ENCODE measurements around the gene RENBP.

The RENBP gene

GRCh38 chrX:153929576-153929975 is 14.9 kb downstream of the RENBP start:
- H3K4me3 ChIP-seq (ENCODE audit: low read depth, low read length), result peak overlapping the region; percentile 64
- TF ChIP-seq CTCF (IDR thresholded peaks at IDR 0.05; ENCODE audit: insufficient read depth, low read depth, low read length, missing control alignments), result no peak
- DNase-seq (ENCODE audit: low read depth), result no peak

- peak overlapping the region; percentile 64 for H3K4me3 ChIP-seq (ENCODE audit: low read depth, low read length)
- no peak for DNase-seq (ENCODE audit: low read depth)
- TF ChIP-seq CTCF (IDR thresholded peaks at IDR 0.05; ENCODE audit: insufficient read depth, low read depth, low read length, missing control alignments), result no peak
Observed at GRCh38 chrX:153928846-153929245, 15.6 kb downstream of the RENBP start.

GRCh38 chrX:153927922-153928760 is 16.3 kb downstream of the RENBP start:
- H3K4me3 ChIP-seq (ENCODE audit: low read depth, low read length), result peak overlapping the region; percentile 80
- TF ChIP-seq CTCF (IDR thresholded peaks at IDR 0.05; ENCODE audit: insufficient read depth, low read depth, low read length, missing control alignments), result no peak
- DNase-seq (ENCODE audit: low read depth), result peak; percentile 99

DNA sequence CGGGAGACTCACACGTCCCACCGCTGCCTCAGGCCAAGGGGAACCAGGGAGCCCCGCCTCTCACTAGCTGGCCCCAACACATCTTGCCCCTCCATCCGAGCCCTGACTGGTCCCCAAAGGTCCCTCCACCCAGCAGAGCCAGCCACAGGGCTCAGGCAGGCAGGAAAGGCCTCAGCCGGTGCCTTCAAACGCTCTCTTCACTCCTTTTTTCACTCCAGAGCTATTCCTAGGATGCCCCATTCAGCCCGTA is 16.8 kb downstream of the RENBP start:
- no peak for DNase-seq (ENCODE audit: low read depth)
- no peak for TF ChIP-seq CTCF (IDR thresholded peaks at IDR 0.05; ENCODE audit: insufficient read depth, low read depth, low read length, missing control alignments)
- peak overlapping the region; percentile 80 for H3K4me3 ChIP-seq (ENCODE audit: low read depth, low read length)

DNA sequence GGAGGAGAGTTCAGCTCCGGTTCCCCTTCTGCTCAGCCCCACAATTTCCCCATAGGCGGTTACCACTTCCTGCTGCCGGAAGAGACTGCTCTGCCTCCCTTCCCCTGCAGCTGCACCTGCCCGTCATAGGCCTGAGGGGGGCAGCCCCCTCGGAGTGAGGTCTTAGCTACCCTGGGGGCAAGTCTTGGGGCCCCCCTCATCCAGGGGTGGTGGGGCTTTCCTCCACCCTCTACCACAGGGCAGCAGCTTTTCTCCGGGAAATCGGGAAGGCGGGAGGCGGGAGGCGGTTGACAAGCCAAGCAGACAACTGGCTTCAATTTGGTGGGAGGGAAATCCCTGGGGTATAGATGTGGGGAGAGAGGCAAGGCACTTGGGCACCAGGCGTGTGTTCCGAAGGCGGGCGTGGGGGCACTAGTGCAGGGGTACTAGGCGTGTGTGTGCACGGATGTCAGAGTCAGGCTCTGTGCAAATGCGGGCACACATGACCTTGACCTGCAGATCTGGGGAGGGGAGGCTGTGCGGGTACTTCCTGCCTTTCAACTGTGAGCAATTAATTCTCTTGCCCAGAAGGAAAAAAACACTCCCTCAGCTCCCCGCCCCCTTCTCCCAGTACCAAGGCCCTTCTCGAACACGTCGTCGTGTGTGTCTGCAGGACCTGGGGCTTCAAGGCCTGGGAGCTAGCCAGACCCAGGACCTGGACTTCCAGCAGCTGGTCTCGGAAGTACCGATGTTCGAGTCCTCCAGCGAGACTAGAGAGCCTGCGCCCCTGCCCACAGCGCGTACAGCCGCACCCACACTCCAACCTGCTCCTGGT is 17.4 kb downstream of the RENBP start:
- H3K4me3 ChIP-seq (ENCODE audit: low read depth, low read length), result peak overlapping the region; percentile 80
- DNase-seq (ENCODE audit: low read depth), result peak; percentile 91
- no peak for TF ChIP-seq CTCF (IDR thresholded peaks at IDR 0.05; ENCODE audit: insufficient read depth, low read depth, low read length, missing control alignments)

DNA sequence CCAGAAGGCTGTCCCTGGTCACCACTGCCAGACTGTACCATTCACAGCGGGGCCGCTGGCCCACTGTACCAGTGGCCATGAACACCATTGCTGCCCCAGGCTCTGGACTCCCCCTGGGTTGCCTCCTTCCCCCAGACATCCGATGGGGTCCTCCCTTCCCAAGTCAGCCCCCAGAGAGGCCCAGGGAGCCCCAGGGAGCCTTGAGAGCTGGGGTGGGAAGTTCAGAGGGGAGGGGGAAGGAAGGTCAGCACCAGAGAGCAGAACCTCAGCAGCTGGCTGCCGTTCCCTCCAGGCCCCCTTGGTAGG is 17.9 kb downstream of the RENBP start:
- peak overlapping the region; percentile 80 for H3K4me3 ChIP-seq (ENCODE audit: low read depth, low read length)
- TF ChIP-seq CTCF (IDR thresholded peaks at IDR 0.05; ENCODE audit: insufficient read depth, low read depth, low read length, missing control alignments), result no peak
- no peak for DNase-seq (ENCODE audit: low read depth)
